AG04449 (cell line): ENCODE results near the gene DNAJB14.

Source experiments
- CTCF ChIA-PET: fragments of 350-600 bp; formaldehyde crosslinking; extraction: SDS; loops from one replicate; lab custom pipeline; 2021; ENCODE audit warnings: antibody characterized with exemption; lab: Yijun Ruan, JAX
- POLR2A ChIA-PET: fragments of 400-600, 350-600 bp; formaldehyde crosslinking; extraction: SDS; loops from one replicate; lab custom pipeline; 2020; ENCODE audit warnings: antibody characterized with exemption, inconsistent platforms; lab: Yijun Ruan, JAX
- DNase-seq: peaks from one replicate; pipeline ENCODE4 v3.0.0-alpha.2; 2010; ENCODE audit warnings: low read depth, low spot score
- H3K4me3 ChIP-seq: 2 replicates; pipeline ENCODE4 v1.5.1; 2011; ENCODE audit warnings: low read depth, mild to moderate bottlenecking, control low read depth, low read length
- CTCF ChIP-seq: IDR thresholded peaks from one replicate; pipeline ENCODE4 v1.5.1; 2011; ENCODE audit warnings: mild to moderate bottlenecking, moderate library complexity, low read length, control low read depth, inconsistent platforms; ENCODE audit not compliant: insufficient read depth; ENCODE audit errors: missing control alignments

The DNAJB14 gene

GRCh38 chr4:99857307-99857706 lies 89.1 kb downstream of the DNAJB14 start:
- H3K4me3 ChIP-seq: no peak overlapping the region
- POLR2A ChIA-PET: no interaction called here
- DNase-seq: no peak
- no peak for TF ChIP-seq CTCF
- CTCF ChIA-PET: no interaction called here

- no peak for DNase-seq
- CTCF ChIA-PET: no interaction called here
- H3K4me3 ChIP-seq: no peak overlapping the region
- POLR2A ChIA-PET: no interaction called here
- no peak for TF ChIP-seq CTCF
Observed at GRCh38 chr4:99856166-99856565, 90.3 kb downstream of the DNAJB14 start.

GRCh38 chr4:99855678-99856077 lies 90.7 kb downstream of the DNAJB14 start:
- no peak overlapping the region for H3K4me3 ChIP-seq
- DNase-seq: no peak
- POLR2A ChIA-PET: interaction anchor here (0.6 kb wide), 1 partner anchor 158 kb away, joined by 3 read pairs; no protein-coding TSS in a partner anchor
- TF ChIP-seq CTCF: no peak
- CTCF ChIA-PET: no interaction called here

- ChIA-PET POLR2A (no interaction called here), CTCF (no interaction called here)
- TF ChIP-seq CTCF: no peak
- no peak overlapping the region for H3K4me3 ChIP-seq
- no peak for DNase-seq
Observed at GRCh38 chr4:99853999-99854398, 92.4 kb downstream of the DNAJB14 start.

- no peak overlapping the region for H3K4me3 ChIP-seq
- DNase-seq: no peak
- ChIA-PET POLR2A (no interaction called here), CTCF (no interaction called here)
- no peak for TF ChIP-seq CTCF
Observed at GRCh38 chr4:99853190-99853589, 93.2 kb downstream of the DNAJB14 start.

- ChIA-PET CTCF (no interaction called here), POLR2A (no interaction called here)
- no peak for TF ChIP-seq CTCF
- no peak overlapping the region for H3K4me3 ChIP-seq
- no peak for DNase-seq
Observed at GRCh38 chr4:99852199-99852749, 94.1 kb downstream of the DNAJB14 start.
